Measurements from ENCODE around the gene SPACA5. TPM values are rescaled to one million over a fixed set of nuclear protein-coding genes. Genes with fewer than 3 reads are reported as not detected.
"Not testable (repeated sequence)": the region's sequence is repeated elsewhere in the genome, so short reads cannot be mapped to it uniquely, and the experiment has no call there.

SPACA5 gene
- total RNA-seq, 1 donor from 2014 or later = not detected

GRCh38 chrX:48002319-48002718, 4.5 kb upstream of the SPACA5 start:
- H3K27ac Mint-ChIP-seq (ENCODE audit: unreplicated experiment) = no peak overlapping the region
- DNase-seq (ENCODE audit: low read depth, low spot score) = no peak
- H3K36me3 Mint-ChIP-seq (ENCODE audit: low read depth) = peaks cover 15% of the 10 kb centered on the region
- H3K4me1 Mint-ChIP-seq = peaks cover 20% of the 10 kb centered on the region
- no peak for TF ChIP-seq CTCF (conservative IDR thresholded peaks at IDR 0.05)
- peak overlapping the region; percentile 65 for H3K4me3 Mint-ChIP-seq
- no peaks in the 10 kb centered on the region for H3K9me3 Mint-ChIP-seq
- no peaks in the 10 kb centered on the region for H3K27me3 Mint-ChIP-seq (ENCODE audit: low read depth)

- Mint-ChIP-seq H3K4me1 (peaks cover 20% of the 10 kb centered on the region), H3K36me3 (ENCODE audit: low read depth) (peaks cover 15% of the 10 kb centered on the region), H3K9me3 (no peaks in the 10 kb centered on the region), H3K27me3 (ENCODE audit: low read depth) (no peaks in the 10 kb centered on the region), H3K4me3 (peak overlapping the region; percentile 98), H3K27ac (ENCODE audit: unreplicated experiment) (no peak overlapping the region)
- no peak for TF ChIP-seq CTCF (conservative IDR thresholded peaks at IDR 0.05)
- DNase-seq (ENCODE audit: low read depth, low spot score) = no peak
Observed at GRCh38 chrX:48002929-48003328, 3.9 kb upstream of the SPACA5 start.

- no peaks in the 10 kb centered on the region for H3K9me3 Mint-ChIP-seq
- H3K4me1 Mint-ChIP-seq = peaks cover 20% of the 10 kb centered on the region
- no peak for TF ChIP-seq CTCF (conservative IDR thresholded peaks at IDR 0.05)
- peaks cover 11% of the 10 kb centered on the region for H3K36me3 Mint-ChIP-seq (ENCODE audit: low read depth)
- peak overlapping the region; percentile 98 for H3K4me3 Mint-ChIP-seq
- peak overlapping the region; percentile 98 for H3K27ac Mint-ChIP-seq (ENCODE audit: unreplicated experiment)
- no peak for DNase-seq (ENCODE audit: low read depth, low spot score)
- no peaks in the 10 kb centered on the region for H3K27me3 Mint-ChIP-seq (ENCODE audit: low read depth)
Observed at GRCh38 chrX:48003367-48003757, 3.4 kb upstream of the SPACA5 start.

- peaks cover 20% of the 10 kb centered on the region for H3K4me1 Mint-ChIP-seq
Observed at GRCh38 chrX:48003758-48004457, 2.9 kb upstream of the SPACA5 start, which contains the start of gene ZNF182. TSS of gene ZNF182 (minus strand) at chrX:48003989. CDS start at chrX:48002609, 1,380 bp downstream.

GRCh38 chrX:48009445-48009960, 2.7 kb downstream of the SPACA5 start:
- not testable (repeated sequence) for H3K4me3 Mint-ChIP-seq; DNase-seq (ENCODE audit: low read depth, low spot score); H3K27ac Mint-ChIP-seq (ENCODE audit: unreplicated experiment); H3K9me3 Mint-ChIP-seq; H3K27me3 Mint-ChIP-seq (ENCODE audit: low read depth); H3K36me3 Mint-ChIP-seq (ENCODE audit: low read depth); H3K4me1 Mint-ChIP-seq

More at GRCh38 chrX:48003758-48004457, 2.9 kb upstream of the SPACA5 start, which contains the start of gene ZNF182:
- Mint-ChIP-seq H3K27me3 (ENCODE audit: low read depth) (no peaks in the 10 kb centered on the region), H3K9me3 (no peaks in the 10 kb centered on the region), H3K27ac (ENCODE audit: unreplicated experiment) (peak within 1 kb of the TSS; percentile 98), H3K36me3 (ENCODE audit: low read depth) (peaks cover 11% of the 10 kb centered on the region), H3K4me3 (peak within 1 kb of the TSS; percentile 98)
- DNase-seq (ENCODE audit: low read depth, low spot score) = peak; percentile 82
- TF ChIP-seq CTCF (conservative IDR thresholded peaks at IDR 0.05) = no peak

GRCh38 chrX:48016583-48017310, 10.0 kb downstream of the SPACA5 start:
- H3K36me3 Mint-ChIP-seq (ENCODE audit: low read depth); H3K27ac Mint-ChIP-seq (ENCODE audit: unreplicated experiment); H3K27me3 Mint-ChIP-seq (ENCODE audit: low read depth); DNase-seq (ENCODE audit: low read depth, low spot score); H3K9me3 Mint-ChIP-seq; H3K4me3 Mint-ChIP-seq; H3K4me1 Mint-ChIP-seq: not testable (repeated sequence)

GRCh38 chrX:48019892-48020291, 13.1 kb downstream of the SPACA5 start:
- not testable (repeated sequence) for DNase-seq (ENCODE audit: low read depth, low spot score); H3K36me3 Mint-ChIP-seq (ENCODE audit: low read depth); H3K4me3 Mint-ChIP-seq; H3K27me3 Mint-ChIP-seq (ENCODE audit: low read depth); H3K9me3 Mint-ChIP-seq; H3K27ac Mint-ChIP-seq (ENCODE audit: unreplicated experiment); H3K4me1 Mint-ChIP-seq

- not testable (repeated sequence) for H3K36me3 Mint-ChIP-seq (ENCODE audit: low read depth); DNase-seq (ENCODE audit: low read depth, low spot score); H3K9me3 Mint-ChIP-seq; H3K27me3 Mint-ChIP-seq (ENCODE audit: low read depth); H3K27ac Mint-ChIP-seq (ENCODE audit: unreplicated experiment); H3K4me1 Mint-ChIP-seq
- H3K4me3 Mint-ChIP-seq = peak overlapping the region; percentile 96
Observed at GRCh38 chrX:48020472-48020871, 13.7 kb downstream of the SPACA5 start.

Measured in neural crest cell (in vitro differentiated cells).